CD1c-positive myeloid dendritic cell (primary cell): ENCODE measurements around the gene ART3.
A peak's percentile ranks its signal among the peaks of the same experiment; 100 is the strongest.
"Not testable (repeated sequence)": the region's sequence is repeated elsewhere in the genome, so short reads cannot be mapped to it uniquely, and the experiment has no call there.

ENCODE experiments used
- DNase-seq: peaks from one replicate; pipeline ENCODE4 v3.0.0-alpha.2; 2016; ENCODE audit errors: extremely low spot score

ART3 gene

GRCh38 chr4:76074468-76074867 is at the start of gene ART3:
ART3 (plus strand) TSS chr4:76074709; CDS start chr4:76075890, 1,181 bp downstream.
- no peak for DNase-seq

- DNase-seq = peak; percentile 48
These were observed 46.2 kb upstream of the ART3 start for GRCh38 chr4:76028350-76028765.

- DNase-seq = no peak
These were observed 45.2 kb upstream of the ART3 start for GRCh38 chr4:76029300-76029699.

GRCh38 chr4:76035141-76035540 is 39.4 kb upstream of the ART3 start:
- no peak for DNase-seq

GRCh38 chr4:76035799-76036380 is 38.6 kb upstream of the ART3 start, which contains the start of gene CXCL11:
CXCL11 (minus strand) TSS chr4:76036070; CDS start chr4:76035987, 83 bp downstream.
- DNase-seq = no peak

- DNase-seq = no peak
These were observed 37.7 kb upstream of the ART3 start for GRCh38 chr4:76036855-76037254.

GRCh38 chr4:76042241-76042998 is 32.1 kb upstream of the ART3 start:
- DNase-seq = not testable (repeated sequence)

- not testable (repeated sequence) for DNase-seq
These were observed 31.2 kb upstream of the ART3 start for GRCh38 chr4:76043306-76043705.

GRCh38 chr4:76044686-76045085 is 29.8 kb upstream of the ART3 start:
- not testable (repeated sequence) for DNase-seq

GRCh38 chr4:76049860-76050416 is 24.6 kb upstream of the ART3 start:
- not testable (repeated sequence) for DNase-seq

- not testable (repeated sequence) for DNase-seq
These were observed 23.9 kb upstream of the ART3 start for GRCh38 chr4:76050560-76051050.

GRCh38 chr4:76053730-76054129 is 20.8 kb upstream of the ART3 start:
- no peak for DNase-seq

- no peak for DNase-seq
These were observed 19.5 kb upstream of the ART3 start for GRCh38 chr4:76055016-76055415.

- DNase-seq = no peak
These were observed 19.1 kb upstream of the ART3 start for GRCh38 chr4:76055421-76055820.

GRCh38 chr4:76058302-76058701 is 16.2 kb upstream of the ART3 start:
- no peak for DNase-seq

GRCh38 chr4:76058888-76059426 is 15.6 kb upstream of the ART3 start:
- DNase-seq = no peak

- DNase-seq = peak; percentile 71
These were observed 14.8 kb upstream of the ART3 start for GRCh38 chr4:76059750-76060149.

GRCh38 chr4:76060506-76060905 is 14.0 kb upstream of the ART3 start:
- no peak for DNase-seq

- no peak for DNase-seq
These were observed 13.1 kb upstream of the ART3 start for GRCh38 chr4:76061421-76061820.

- peak; percentile 56 for DNase-seq
These were observed 12.5 kb upstream of the ART3 start for GRCh38 chr4:76061982-76062381.

GRCh38 chr4:76066546-76066945 is 8.0 kb upstream of the ART3 start:
- no peak for DNase-seq

- peak; percentile 81 for DNase-seq
These were observed 6.7 kb upstream of the ART3 start for GRCh38 chr4:76067652-76068286.
